Adrenal gland (tissue), 5 donors: ENCODE measurements around the gene ZMAT3.

ENCODE experiments used
- POLR2A ChIP-seq, 2 donors: fragments of 450-650 bp; IDR thresholded peaks; one replicate each; pipeline ENCODE4 v1.6.1; 2017; ENCODE audit warnings: antibody characterized with exemption in 2 of 2, mild to moderate bottlenecking in 2 of 2, moderate library complexity in 1 of 2
- TF ChIP-seq, protein P1 (sequence below), 6 experiments: fragments of 450-650 bp in 4 of 6; fragments of 200-600 bp in 2 of 6; sonication (generic) in 1 of 6; IDR thresholded peaks; 1 replicate in 5 of 6; 2 replicates in 1 of 6; pipeline versions ENCODE4 v1.5.1 to v1.8.0; 2016 to 2021; ENCODE audit warnings: antibody characterized with exemption in 6 of 6, mild to moderate bottlenecking in 2 of 6, moderate library complexity in 1 of 6
- donor health status: DM: no; HTN: no; CAD: no.

DNA sequence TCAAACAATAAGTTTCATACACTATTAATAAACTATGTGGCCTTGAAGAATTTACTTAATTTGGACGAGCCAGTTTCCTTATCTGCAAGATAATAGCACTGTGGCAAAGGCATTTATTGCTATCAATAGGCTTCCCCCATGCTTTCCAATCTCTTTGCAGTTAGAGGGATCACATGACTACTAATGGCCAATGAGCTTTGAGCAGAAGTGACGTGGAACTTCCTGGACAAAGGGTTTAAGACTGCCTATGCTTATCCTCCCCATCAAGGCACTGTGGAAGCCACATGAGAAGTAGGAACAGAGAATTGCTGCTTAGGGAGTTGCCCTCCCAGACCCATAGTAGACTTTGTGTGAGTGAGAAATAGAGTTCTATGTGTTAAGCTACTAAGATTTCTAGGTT is 16.7 kb upstream of the ZMAT3 start:
- TF ChIP-seq, protein P1, sequence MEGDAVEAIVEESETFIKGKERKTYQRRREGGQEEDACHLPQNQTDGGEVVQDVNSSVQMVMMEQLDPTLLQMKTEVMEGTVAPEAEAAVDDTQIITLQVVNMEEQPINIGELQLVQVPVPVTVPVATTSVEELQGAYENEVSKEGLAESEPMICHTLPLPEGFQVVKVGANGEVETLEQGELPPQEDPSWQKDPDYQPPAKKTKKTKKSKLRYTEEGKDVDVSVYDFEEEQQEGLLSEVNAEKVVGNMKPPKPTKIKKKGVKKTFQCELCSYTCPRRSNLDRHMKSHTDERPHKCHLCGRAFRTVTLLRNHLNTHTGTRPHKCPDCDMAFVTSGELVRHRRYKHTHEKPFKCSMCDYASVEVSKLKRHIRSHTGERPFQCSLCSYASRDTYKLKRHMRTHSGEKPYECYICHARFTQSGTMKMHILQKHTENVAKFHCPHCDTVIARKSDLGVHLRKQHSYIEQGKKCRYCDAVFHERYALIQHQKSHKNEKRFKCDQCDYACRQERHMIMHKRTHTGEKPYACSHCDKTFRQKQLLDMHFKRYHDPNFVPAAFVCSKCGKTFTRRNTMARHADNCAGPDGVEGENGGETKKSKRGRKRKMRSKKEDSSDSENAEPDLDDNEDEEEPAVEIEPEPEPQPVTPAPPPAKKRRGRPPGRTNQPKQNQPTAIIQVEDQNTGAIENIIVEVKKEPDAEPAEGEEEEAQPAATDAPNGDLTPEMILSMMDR (IDR thresholded peaks at IDR 0.05) = no peak
- TF ChIP-seq POLR2A (IDR thresholded peaks at IDR 0.05) = no peak
